Endothelial cell of hepatic sinusoid (primary cell): Measurements from ENCODE around the gene WDR11.

ENCODE experiments used
- in situ Hi-C: cut with HindIII; loops from 2 replicates; pipeline ENCODE4 v1.10.0; 2017; ENCODE audit warnings: low sequenced_read_pairs

The WDR11 gene

GRCh38 chr10:120850911-120851865 is at the start of gene WDR11:
TSS of gene WDR11 (plus strand) at chr10:120851362. CDS start at chr10:120851421, 59 bp downstream.
- in situ Hi-C loops: no loop called here

GRCh38 chr10:120802935-120803334 is 48.2 kb upstream of the WDR11 start:
- in situ Hi-C loops: no loop called here

DNA sequence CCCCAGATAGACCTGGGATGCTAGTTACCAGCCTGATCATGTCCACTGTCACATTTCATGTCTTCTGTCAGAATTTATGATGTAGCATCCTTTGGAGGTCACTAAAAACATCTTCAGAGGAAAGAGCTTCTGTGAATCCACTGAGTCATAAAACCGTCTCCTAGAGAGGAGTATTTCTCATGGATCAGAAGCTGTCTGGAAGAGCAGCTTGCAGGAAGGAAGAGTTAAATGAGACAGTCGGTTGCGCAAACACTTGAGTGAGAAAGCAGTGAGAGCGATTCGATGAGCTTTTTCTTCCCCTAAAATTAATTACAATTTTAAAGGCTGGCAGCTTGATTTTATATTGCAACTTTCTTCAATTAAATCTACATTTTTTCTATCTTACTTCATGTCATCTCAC is 47.2 kb upstream of the WDR11 start:
- in situ Hi-C loops: no loop called here

GRCh38 chr10:120805014-120805812 is 45.9 kb upstream of the WDR11 start:
- in situ Hi-C loops: no loop called here

- in situ Hi-C loops: no loop called here
These were observed 45.1 kb upstream of the WDR11 start for GRCh38 chr10:120806081-120806480.

DNA sequence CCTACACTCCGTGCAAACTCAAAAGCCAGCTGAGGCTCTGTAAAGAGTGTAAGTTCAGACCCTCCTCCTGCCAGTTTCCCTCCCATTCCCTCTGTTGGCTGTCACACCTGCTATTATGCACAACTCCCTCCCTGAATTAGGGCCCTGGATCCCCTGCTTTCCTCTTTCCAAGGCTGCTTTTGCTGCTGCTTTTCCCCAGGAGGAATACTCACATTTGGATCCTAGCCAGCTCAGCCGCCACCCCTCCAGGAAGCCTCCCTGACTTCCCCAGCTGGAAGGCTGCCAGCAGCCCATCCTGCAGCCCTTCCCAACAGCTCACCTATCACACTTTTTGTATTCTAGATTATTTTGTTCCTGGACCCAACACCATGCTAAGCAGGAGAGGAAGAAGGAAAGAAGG is 40.9 kb upstream of the WDR11 start:
- in situ Hi-C loops: no loop called here

GRCh38 chr10:120813085-120813484 is 38.1 kb upstream of the WDR11 start:
- in situ Hi-C loops: no loop called here

DNA sequence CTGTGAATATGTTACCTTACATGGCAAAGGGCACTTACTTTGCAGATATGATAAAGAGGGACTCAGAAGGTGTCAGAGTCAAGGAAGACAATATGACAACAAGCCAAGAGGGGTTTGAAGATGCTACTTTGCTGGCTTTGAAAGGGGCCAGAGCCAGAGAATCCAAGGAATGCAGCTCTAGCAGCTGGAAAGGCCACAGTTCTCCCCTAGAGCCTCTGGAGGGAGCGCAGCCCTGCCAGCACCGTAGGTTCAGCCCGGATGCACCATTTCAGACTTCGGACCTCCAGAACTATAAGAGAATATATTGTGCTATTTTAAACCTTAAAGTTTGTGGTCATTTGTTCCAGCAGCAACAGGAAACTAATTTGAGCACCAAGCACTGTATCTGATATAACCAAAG is 32.9 kb upstream of the WDR11 start:
- in situ Hi-C loops: no loop called here

DNA sequence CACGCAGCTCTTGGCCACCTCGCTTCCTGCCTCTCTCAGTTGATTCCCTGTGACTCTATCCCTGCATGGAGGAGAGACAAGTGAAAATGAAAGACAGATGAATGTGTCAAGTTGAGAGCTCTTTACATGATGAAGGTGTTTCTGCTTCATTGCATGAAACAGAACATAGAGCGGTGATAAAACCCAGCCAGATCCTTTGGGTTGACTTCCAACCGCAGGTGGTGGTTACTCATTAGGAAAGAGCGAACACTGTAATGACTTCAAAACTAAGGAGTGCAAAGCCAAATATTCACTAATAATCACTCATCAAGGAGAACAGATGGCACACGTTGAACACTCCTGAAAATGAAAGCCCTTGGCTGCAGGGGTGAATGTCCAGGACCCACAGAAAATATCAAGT is 31.8 kb upstream of the WDR11 start:
- in situ Hi-C loops: no loop called here

DNA sequence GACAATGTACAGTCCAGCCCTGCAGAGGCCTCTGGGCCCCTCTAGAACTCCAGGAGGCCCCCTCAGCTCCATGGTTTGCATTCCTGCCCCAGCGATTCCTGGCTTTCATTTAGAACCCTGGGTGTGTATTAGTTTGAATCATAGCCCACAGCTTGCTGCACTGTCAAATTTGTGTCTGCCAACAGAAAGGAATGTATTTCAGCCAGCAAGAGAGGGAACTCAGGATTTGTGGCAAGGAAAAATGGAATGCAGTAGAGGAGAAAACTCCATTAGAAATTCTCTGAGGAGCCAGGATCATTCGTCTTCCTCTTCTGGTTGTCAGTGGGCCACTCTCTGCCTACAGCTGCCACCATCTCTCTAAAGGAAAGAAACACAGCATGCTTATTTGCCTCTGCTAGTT is 27.9 kb upstream of the WDR11 start:
- in situ Hi-C loops: no loop called here

- in situ Hi-C loops: no loop called here
These were observed 26.3 kb upstream of the WDR11 start for GRCh38 chr10:120824881-120825309.

DNA sequence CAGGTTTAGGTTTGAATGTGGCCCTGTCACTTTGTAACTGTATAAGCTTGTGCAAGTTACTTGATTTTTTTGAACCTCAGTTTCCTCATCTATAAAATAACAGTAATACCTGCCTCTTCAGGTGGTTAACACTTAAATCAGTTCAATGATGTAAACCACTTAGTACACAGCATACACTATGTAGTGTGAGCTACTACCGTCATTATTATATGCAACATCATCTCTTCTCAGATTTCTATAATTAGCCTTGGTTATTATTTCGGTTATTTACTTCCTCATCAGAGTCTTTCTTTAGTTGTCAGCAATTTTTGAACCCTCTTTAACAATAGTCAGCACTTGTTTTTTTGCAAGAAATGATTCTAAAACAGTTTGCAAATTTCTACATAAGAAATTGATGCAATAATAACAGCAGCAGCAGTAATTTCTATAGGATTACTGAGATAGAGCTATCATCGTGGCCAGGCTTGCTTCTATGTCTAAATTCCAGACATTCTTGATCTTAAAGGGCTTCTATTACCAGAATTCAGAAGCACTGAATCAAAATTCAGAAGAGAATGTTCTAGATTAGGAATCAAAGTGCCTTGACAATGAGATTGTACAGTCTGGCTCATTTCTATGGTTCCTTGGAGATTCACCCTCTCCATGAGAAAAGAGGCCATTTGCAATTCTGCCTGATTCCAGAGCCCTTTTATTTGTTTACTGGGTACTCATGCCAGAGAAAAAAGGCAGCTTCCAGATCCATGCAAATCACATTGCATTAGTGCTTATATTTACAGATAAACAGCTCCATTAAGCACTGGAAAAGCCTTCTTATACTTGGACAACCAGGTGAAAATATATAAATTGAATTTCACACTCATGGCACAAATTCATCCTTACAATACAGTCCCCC is 25.0 kb upstream of the WDR11 start:
- in situ Hi-C loops: no loop called here

- in situ Hi-C loops: no loop called here
These were observed 23.8 kb upstream of the WDR11 start for GRCh38 chr10:120827251-120827875.

DNA sequence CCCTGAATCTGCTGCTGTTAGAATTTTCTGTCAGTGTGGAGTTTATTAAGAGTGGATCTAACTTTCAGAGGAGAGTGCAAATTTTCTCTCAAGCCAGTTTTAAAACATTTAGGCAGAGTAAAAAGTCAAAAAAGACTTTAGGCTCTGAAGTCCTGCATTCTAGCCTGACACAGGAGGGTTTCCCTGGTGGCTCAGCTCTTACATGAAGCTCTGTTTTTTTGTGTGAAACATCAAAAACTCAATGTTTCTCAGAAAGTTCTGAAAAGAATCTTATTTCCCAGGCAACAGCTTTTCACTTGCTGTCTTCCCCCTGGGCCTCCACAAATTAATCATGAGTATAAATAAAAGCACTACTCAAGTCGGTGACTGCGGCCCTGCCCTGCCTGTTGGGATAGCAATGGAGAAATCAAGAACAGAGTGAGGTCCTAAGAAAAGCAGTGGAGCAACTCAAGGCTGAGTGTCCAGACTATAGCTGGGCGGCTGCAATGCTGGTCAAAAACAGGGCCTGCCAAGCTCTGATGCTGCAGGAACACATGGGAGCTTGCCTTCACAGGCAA is 22.3 kb upstream of the WDR11 start:
- in situ Hi-C loops: no loop called here

DNA sequence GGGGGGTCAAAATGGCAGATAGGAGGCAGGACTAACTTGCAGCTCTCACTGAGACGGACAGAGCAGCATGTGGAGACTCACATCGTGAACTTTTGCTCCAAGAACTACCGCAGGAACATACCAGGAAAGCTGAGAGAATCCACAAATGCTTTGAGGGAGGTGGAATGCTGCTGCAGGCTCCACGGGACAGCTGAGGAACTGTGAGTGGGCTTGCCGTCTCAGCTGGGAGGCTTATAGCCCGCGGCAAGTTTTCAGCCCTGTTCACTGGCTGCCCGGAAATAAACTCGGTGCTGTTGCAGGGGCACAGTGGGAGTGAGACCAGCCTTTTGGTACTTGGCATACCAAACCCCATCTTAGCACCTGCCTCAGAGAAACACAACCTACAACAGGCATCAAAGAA is 19.1 kb upstream of the WDR11 start:
- in situ Hi-C loops: no loop called here

- in situ Hi-C loops: no loop called here
These were observed 17.8 kb upstream of the WDR11 start for GRCh38 chr10:120833222-120833928.

DNA sequence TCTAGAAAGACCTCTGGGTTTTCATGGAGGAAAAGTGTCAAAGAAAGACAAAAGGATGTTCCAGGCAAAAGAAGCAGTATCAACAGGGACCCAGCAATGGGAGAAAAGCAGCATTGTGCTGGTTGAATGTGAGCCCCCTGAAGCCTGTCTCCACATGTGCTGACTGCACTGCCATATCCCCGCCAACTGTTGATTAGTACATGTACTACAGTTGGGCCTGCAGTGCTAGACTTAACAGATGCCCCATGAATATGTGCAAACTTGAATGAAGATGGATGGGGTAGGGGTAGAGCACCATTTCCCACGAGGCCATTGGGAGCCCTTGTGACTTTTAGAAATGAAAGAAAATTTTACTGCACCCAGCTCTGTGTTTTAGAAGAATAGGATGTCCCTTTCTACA is 15.6 kb upstream of the WDR11 start:
- in situ Hi-C loops: no loop called here

GRCh38 chr10:120838941-120839340 is 12.2 kb upstream of the WDR11 start:
- in situ Hi-C loops: no loop called here

GRCh38 chr10:120841522-120842189 is 9.5 kb upstream of the WDR11 start:
- in situ Hi-C loops: no loop called here
